Central memory CD4-positive, alpha-beta T cell (primary cell): ENCODE measurements around the gene ADGB.

Source experiments
- DNase-seq: peaks from one replicate; pipeline ENCODE4 v3.0.0; 2022

Gene ADGB

GRCh38 chr6:146864885-146865284 lies 266.1 kb downstream of the ADGB start:
- no peak for DNase-seq
